SK-N-SH (cell line): ENCODE data around the gene DICER1.

Experiments
- CHD2 ChIP-seq: fragments of 150-350 bp; IDR thresholded peaks from 2 replicates; pipeline ENCODE4 v1.6.1; 2018; ENCODE audit warnings: low read length; ENCODE audit not compliant: partially characterized antibody
- CTCF ChIP-seq: fragments of 200-600 bp; sonication (generic); IDR thresholded peaks from 2 replicates; pipeline ENCODE4 v1.6.1; 2017; ENCODE audit warnings: antibody characterized with exemption, mild to moderate bottlenecking, moderate library complexity
- ELF1 ChIP-seq: IDR thresholded peaks from 2 replicates; pipeline ENCODE4 v1.4.0; 2012
- EP300 ChIP-seq, 2 experiments: IDR thresholded peaks; 2 replicates each; pipeline versions ENCODE4 v1.4.0 to v1.6.1; 2012; ENCODE audit warnings: borderline replicate concordance in 1 of 2, low read depth in 1 of 2, low read length in 1 of 2
- EZH2phosphoT487 ChIP-seq: fragments of 200-600 bp; sonication (generic); IDR thresholded peaks from 2 replicates; pipeline ENCODE4 v1.6.1; 2017; ENCODE audit warnings: low read depth, mixed run types, mild to moderate bottlenecking, antibody characterized with exemption, moderate library complexity, borderline replicate concordance
- FOXJ3 ChIP-seq: sonication (generic); formaldehyde crosslinking; IDR thresholded peaks from 2 replicates; pipeline ENCODE4 v1.5.1; 2020; ENCODE audit warnings: mild to moderate bottlenecking, missing genetic modification reagents
- NFIC ChIP-seq: IDR thresholded peaks from 2 replicates; pipeline ENCODE4 v1.4.0; 2012; ENCODE audit warnings: borderline replicate concordance
- NRF1 ChIP-seq: IDR thresholded peaks from 2 replicates; pipeline ENCODE4 v1.6.1; 2012; ENCODE audit warnings: low read depth, mild to moderate bottlenecking, low read length
- POLR2AphosphoS5 ChIP-seq: IDR thresholded peaks from 2 replicates; pipeline ENCODE4 v1.6.1; 2012; ENCODE audit warnings: low read depth, low read length
- REST ChIP-seq: IDR thresholded peaks from 2 replicates; pipeline ENCODE4 v1.6.1; 2012; ENCODE audit warnings: mild to moderate bottlenecking, low read depth, low read length, moderate library complexity
- RXRA ChIP-seq: IDR thresholded peaks from 2 replicates; pipeline ENCODE4 v1.4.0; 2012; ENCODE audit warnings: low read depth, mild to moderate bottlenecking, borderline replicate concordance
- SIN3A ChIP-seq: IDR thresholded peaks from 2 replicates; pipeline ENCODE4 v1.6.1; 2012; ENCODE audit warnings: low read depth, mild to moderate bottlenecking, low read length, moderate library complexity, borderline replicate concordance
- SMC3 ChIP-seq: IDR thresholded peaks from 2 replicates; pipeline ENCODE4 v1.6.1; 2012; ENCODE audit warnings: low read depth, low read length, improper control_type of control experiment
- YY1 ChIP-seq: IDR thresholded peaks from 2 replicates; pipeline ENCODE4 v1.4.0; 2012; ENCODE audit warnings: low read depth, mild to moderate bottlenecking

- TF ChIP-seq YY1: no peak
- no peak for TF ChIP-seq CTCF
- no peak for TF ChIP-seq SIN3A
- no peak for TF ChIP-seq NFIC
- TF ChIP-seq FOXJ3 (CRISPR knock-in tag): no peak
- no peak for TF ChIP-seq ELF1
- no peak for TF ChIP-seq POLR2AphosphoS5
- TF ChIP-seq EP300 (IDR thresholded peaks at IDR 0.05; ENCODE audit: borderline replicate concordance in 1 of 2, low read depth in 1 of 2, low read length in 1 of 2): no peak
- no peak for TF ChIP-seq CHD2
- TF ChIP-seq EZH2phosphoT487: no peak
- no peak for TF ChIP-seq RXRA
- no peak for TF ChIP-seq SMC3
- no peak for TF ChIP-seq NRF1
- no peak for TF ChIP-seq REST
These were observed 98.8 kb downstream of the DICER1 start for GRCh38 chr14:95058491-95058890.
